ENCODE results near the gene SIKE1.
"Not testable (repeated sequence)": the region's sequence is repeated elsewhere in the genome, so short reads cannot be mapped to it uniquely, and the experiment has no call there.

The SIKE1 gene

GRCh38 chr1:114780344-114781226 lies at the start of gene SIKE1:
Gene SIKE1 (minus strand): TSS chr1:114780685. CDS start chr1:114780607, 78 bp downstream.
- peak; percentile 94 for DNase-seq (ENCODE audit: low spot score)

GRCh38 chr1:114830075-114830474 lies 49.6 kb upstream of the SIKE1 start:
- DNase-seq (ENCODE audit: low spot score): not testable (repeated sequence)

GRCh38 chr1:114828251-114828650 lies 47.8 kb upstream of the SIKE1 start:
- DNase-seq (ENCODE audit: low spot score): no peak

- no peak for DNase-seq (ENCODE audit: low spot score)
These were observed 41.5 kb upstream of the SIKE1 start for GRCh38 chr1:114821978-114822377.

DNA sequence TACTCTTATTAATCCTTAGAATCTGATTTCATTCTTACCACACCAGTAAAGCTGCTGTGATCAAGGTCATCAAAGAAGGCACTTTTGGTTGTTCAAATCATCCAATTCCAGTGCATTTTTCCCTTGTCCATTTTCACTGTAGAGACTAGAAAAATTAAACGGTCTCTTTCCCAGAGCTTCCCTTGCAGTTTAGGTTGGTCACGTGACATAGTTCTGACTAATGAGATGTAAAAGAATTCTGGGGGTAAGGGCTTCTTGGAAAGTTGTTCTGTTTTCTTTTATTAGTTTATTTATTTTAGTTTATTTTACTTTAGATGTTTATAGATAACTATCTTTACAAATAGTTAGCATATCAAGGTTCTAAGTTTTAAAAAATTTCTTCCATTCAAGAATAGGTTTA lies 39.9 kb upstream of the SIKE1 start:
- DNase-seq (ENCODE audit: low spot score): no peak

GRCh38 chr1:114819869-114820268 lies 39.4 kb upstream of the SIKE1 start:
- no peak for DNase-seq (ENCODE audit: low spot score)

DNA sequence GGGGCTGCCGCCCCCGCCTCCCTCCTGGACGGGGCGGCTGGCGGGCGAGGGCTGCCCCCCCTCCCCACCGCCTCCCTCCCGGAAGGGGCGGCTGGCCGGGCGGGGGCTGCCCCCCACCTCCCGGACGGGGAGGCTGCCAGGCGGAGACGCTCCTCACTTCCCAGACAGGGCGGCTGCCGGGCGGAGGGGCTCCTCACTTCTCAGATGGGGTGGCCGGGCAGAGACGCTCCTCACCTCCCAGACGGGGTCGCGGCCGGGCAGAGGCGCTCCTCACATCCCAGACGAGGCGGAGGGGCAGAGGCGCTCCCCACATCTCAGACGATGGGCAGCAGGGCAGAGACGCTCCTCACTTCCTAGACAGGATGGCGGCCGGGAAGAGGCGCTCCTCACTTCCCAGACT lies 24.0 kb upstream of the SIKE1 start:
- DNase-seq (ENCODE audit: low spot score): not testable (repeated sequence)

- DNase-seq (ENCODE audit: low spot score): no peak
These were observed 22.5 kb upstream of the SIKE1 start for GRCh38 chr1:114803001-114803400.

GRCh38 chr1:114794038-114794437 lies 13.6 kb upstream of the SIKE1 start:
- no peak for DNase-seq (ENCODE audit: low spot score)

DNA sequence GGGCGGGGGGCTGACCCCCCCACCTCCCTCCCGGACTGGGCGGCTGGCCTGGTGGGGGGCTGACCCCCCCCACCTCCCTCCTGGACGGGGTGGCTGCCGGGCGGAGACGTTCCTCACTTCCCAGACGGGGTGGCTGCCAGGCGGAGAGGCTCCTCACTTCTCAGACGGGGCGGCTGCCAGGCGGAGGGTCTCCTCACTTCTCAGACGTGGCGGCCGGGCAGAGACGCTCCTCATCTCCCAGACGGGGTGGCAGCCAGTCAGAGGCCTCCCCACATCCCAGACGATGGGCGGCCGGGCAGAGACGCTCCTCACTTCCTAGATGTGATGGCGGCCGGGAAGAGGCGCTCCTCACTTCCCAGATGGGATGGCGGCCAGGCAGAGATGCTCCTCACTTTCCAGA lies 10.1 kb upstream of the SIKE1 start:
- not testable (repeated sequence) for DNase-seq (ENCODE audit: low spot score)

DNA sequence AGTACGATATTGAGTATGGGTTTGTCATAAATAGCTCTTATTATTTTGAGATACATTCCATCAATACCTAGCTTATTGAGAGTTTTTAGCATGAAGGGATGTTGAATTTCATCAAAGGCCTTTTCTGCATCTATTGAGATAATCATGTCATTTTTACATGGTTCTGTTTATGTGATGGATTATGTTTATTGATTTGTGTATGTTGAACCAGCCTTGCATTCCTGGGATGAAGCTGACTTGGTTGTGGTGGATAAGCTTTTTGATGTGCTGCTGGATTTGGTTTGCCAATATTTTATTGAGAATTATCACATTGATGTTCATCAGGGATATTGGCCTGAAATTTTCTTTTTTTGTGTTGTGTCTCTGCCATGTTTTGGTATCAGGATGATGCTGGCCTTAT lies 6.0 kb upstream of the SIKE1 start:
- not testable (repeated sequence) for DNase-seq (ENCODE audit: low spot score)

- DNase-seq (ENCODE audit: low spot score): no peak
These were observed 2.0 kb upstream of the SIKE1 start for GRCh38 chr1:114782476-114782875.

DNA sequence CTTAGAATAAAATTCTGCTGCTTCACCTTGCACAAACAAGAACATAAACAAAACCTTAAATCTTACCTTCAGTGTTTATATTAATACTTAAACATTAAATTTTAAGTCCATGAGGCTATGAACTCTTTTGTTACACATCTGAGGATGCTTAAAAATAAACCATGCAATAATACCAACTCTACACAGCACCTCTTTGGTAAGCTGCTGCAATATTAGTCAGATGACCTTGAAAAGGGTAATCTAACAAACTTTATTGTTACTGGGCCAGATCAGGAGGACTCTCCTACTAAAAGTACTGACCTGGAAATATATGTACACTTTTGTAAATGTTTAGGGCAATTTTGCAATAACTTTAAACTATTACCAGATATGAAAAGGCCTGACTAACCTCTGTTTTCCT lies 763 bp downstream of the SIKE1 start:
- no peak for DNase-seq (ENCODE audit: low spot score)

DNA sequence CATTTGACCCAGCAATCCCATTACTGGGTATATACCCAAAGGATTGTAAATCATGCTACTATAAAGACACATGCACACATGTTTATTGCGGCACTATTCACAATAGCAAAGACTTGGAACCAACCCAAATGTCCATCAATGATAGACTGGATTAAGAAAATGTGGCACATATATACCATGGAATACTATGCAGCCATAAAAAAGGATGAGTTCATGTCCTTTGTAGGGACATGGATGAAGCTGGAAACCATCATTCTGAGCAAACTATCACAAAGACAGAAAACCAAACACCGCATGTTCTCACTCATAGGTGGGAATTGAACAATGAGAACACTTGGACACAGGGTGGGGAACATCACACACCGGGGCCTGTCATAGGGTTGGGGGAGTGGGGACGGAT lies 3.8 kb downstream of the SIKE1 start:
- DNase-seq (ENCODE audit: low spot score): not testable (repeated sequence)

DNA sequence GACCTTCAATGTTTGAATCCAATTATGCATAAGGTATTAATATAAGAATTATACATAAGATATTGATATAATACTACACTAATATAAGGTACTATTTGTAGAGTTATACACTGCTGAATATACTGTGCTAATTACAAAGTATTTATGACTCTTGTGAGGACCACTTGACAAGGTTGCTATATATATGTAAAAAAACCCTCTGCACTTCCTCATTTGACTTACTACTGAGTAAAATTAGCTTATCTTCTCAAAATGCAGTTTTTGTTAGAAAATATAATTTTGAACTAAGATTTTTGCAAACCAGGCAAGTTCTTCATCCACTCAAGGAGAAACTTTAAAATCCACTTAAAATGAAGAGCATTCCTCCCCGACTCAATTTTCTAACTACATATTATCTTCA lies 8.5 kb downstream of the SIKE1 start:
- no peak for DNase-seq (ENCODE audit: low spot score)

GRCh38 chr1:114770989-114771388 lies 9.5 kb downstream of the SIKE1 start:
- no peak for DNase-seq (ENCODE audit: low spot score)

- no peak for DNase-seq (ENCODE audit: low spot score)
These were observed 15.8 kb downstream of the SIKE1 start for GRCh38 chr1:114764689-114765088.

DNA sequence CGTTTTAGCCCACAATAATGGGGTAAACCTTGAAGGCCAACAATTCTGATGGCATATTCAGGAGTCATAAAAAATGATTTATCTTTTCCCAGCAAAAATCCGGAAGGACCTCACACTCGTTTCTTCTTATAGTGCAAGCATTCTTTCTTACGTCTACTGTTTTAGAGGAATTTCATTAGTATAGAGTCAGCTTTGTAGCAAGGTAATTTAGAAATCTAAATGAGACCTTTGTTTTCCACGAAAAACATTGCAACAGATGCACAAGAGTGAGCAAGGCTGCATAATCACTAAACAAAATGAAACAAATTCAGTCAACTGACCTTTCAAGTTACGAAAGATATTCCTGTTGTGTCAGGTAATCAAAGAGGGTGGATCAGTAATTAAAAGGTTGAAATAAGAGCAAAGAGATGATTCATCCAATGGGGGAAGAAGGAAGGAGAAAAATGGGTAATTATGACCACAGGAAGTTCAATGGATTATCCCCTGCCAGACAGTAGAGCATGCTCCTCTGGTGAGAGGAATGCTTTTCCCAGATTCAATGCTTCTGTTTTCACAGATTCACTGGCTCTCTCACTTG lies 22.1 kb downstream of the SIKE1 start:
- DNase-seq (ENCODE audit: low spot score): no peak

DNA sequence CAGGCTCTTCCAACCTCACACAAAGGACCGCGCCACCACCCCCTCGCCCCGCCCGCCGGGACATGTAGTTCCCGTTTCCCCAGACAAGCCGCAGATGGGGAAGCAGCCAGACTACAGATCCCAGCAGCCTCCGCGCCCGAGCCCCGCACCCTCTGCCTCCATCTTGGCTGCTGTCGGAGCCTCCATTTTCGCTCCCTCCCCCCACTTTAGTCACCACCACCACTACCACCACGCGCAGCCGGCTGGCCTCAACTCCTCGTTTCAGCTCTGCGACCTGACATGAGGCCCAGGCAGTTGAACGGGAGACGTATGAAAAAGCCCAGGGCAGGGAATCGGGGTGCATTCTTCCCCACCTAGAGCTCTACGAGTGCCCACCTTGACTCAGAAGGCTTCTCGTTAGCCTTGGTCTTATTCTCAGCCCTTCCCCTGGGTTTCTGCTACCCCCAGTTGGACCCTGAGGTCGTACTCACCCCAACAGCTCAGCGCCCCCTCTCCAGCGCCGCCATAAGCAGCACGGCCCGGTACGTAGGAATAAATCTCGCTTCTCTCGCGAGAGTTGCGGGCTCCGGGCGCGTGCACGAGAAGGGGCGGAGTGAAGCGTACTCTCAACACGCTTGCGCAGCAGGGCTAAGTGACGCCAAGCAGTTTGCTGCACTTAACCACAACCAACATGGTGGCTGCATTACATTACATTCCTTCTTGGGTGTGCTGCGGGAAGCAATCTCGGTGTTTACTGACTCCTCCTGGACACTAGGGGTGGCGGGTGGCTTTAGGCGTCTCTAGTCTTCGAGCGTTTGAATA lies 22.8 kb downstream of the SIKE1 start, which contains the start of gene CSDE1:
Gene CSDE1, minus strand, starts transcription at position 530 of the 801 bp plus-strand sequence. CDS start 18,094 bp downstream, outside the sequence.
- peak; percentile 97 for DNase-seq (ENCODE audit: low spot score)

- DNase-seq (ENCODE audit: low spot score): no peak
These were observed 23.5 kb downstream of the SIKE1 start for GRCh38 chr1:114756949-114757454.

GRCh38 chr1:114756009-114756892 lies 24.2 kb downstream of the SIKE1 start:
- no peak for DNase-seq (ENCODE audit: low spot score)
